ENCODE results near the gene ADAM33.

GRCh38 chr20:3631534-3631933, 50.3 kb downstream of the ADAM33 start:
- TF ChIP-seq EZH2 (IDR thresholded peaks at IDR 0.05; ENCODE audit: borderline replicate concordance, insufficient read depth, low read depth, low read length, poor library complexity, severe bottlenecking): no peak
- no peak for TF ChIP-seq CTCF (IDR thresholded peaks at IDR 0.05)

Measured in B cell (primary cell).